ENCODE data around the gene KRTAP13-3.

KRTAP13-3 gene

DNA sequence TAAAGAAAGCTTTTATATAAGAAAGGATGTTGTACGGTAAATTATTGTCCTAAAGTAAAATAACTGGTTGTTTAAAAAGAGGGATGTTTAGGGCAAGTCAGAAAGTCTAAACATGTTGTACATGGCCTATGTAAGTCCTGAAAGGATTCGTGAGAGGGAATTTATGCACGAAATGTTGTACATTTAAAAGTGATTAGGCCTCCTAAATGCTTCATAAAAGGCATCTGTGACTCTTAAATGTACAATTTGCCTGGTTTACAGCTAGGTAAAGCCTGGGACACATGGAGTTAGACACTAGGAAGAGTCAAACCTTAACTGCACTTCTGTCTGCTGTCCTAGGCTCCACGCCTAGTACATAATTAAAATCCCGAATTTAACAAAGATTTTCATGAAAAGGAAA lies 9.7 kb downstream of the KRTAP13-3 start:
- in situ Hi-C loops (cut with MboI; ENCODE audit: low sequenced_read_pairs, unreplicated experiment): no loop called here
- TF ChIP-seq, protein P1, sequence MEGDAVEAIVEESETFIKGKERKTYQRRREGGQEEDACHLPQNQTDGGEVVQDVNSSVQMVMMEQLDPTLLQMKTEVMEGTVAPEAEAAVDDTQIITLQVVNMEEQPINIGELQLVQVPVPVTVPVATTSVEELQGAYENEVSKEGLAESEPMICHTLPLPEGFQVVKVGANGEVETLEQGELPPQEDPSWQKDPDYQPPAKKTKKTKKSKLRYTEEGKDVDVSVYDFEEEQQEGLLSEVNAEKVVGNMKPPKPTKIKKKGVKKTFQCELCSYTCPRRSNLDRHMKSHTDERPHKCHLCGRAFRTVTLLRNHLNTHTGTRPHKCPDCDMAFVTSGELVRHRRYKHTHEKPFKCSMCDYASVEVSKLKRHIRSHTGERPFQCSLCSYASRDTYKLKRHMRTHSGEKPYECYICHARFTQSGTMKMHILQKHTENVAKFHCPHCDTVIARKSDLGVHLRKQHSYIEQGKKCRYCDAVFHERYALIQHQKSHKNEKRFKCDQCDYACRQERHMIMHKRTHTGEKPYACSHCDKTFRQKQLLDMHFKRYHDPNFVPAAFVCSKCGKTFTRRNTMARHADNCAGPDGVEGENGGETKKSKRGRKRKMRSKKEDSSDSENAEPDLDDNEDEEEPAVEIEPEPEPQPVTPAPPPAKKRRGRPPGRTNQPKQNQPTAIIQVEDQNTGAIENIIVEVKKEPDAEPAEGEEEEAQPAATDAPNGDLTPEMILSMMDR (IDR thresholded peaks at IDR 0.05; ENCODE audit: borderline replicate concordance, control extremely low read depth, extremely low read depth, insufficient read depth, missing control alignments): no peak
- no peak for DNase-seq (ENCODE audit: low spot score)

DNA sequence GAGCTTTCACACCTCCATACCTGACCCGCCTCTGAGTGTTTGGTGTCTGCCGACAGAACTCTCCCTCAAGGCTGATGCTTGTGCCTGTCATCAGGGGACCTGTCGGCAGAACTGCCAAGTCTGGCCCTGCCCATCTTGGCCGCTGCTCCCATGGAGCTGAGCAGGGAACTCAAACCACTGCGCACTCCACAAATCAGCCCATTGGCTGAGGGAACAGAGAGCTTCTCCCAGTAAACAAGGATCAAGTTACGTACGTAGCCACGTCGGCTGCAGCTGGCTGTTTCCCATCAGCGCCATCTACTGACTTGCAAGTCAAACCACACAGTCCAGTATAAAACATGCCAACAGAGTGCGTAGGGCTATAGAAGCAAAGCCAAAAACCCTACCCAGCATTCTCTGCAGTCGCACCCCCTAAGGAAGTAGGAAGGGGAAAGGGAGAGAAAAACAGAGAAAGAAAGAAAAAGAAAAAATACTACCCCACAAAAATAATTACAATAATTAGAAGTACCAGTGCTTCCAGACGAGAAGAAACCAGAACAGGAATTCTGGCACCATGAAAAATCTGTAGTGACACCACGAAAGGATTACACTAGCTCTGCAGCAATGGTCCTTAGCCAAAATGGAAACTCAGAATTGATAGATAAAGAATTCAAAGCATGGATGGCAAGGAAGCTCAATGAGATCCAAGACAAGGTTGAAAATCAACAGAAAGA lies 16.8 kb downstream of the KRTAP13-3 start:
- in situ Hi-C loops (cut with MboI; ENCODE audit: low sequenced_read_pairs, unreplicated experiment): no loop called here
- TF ChIP-seq, protein P1 (IDR thresholded peaks at IDR 0.05; ENCODE audit: borderline replicate concordance, control extremely low read depth, extremely low read depth, insufficient read depth, missing control alignments): peak; percentile 16
- no peak for DNase-seq (ENCODE audit: low spot score)

- TF ChIP-seq, protein P1 (IDR thresholded peaks at IDR 0.05; ENCODE audit: borderline replicate concordance, control extremely low read depth, extremely low read depth, insufficient read depth, missing control alignments): no peak
- in situ Hi-C loops (cut with MboI; ENCODE audit: low sequenced_read_pairs, unreplicated experiment): no loop called here
- no peak for DNase-seq (ENCODE audit: low spot score)
Measured at GRCh38 chr21:30395731-30396130, 30.0 kb downstream of the KRTAP13-3 start, which contains the start of gene KRTAP13-1. TSS of gene KRTAP13-1 (plus strand) at chr21:30396031. CDS start at chr21:30396087, 56 bp downstream.

- TF ChIP-seq, protein P1 (IDR thresholded peaks at IDR 0.05; ENCODE audit: borderline replicate concordance, control extremely low read depth, extremely low read depth, insufficient read depth, missing control alignments): no peak
- in situ Hi-C loops (cut with MboI; ENCODE audit: low sequenced_read_pairs, unreplicated experiment): no loop called here
- no peak for DNase-seq (ENCODE audit: low spot score)
Measured at GRCh38 chr21:30391492-30392025, 34.2 kb downstream of the KRTAP13-3 start.

DNA sequence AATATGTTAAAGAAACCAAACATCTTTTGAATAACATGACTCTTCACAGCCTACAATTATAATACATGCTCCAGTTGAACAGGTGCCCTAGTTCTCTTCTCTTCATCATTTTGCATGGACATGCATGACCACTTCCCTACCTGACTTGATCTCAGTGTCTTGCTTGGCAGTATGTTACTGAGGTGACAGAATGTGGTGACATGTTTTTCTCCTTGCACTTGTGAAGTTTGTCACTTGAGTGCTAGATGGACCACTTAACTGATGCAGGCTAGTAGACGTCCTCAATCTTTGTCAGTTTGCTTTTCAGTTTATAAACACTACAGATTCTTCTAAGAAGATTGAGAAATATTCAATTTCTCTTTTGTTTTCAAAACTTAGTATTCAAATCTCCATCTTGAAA lies 43.5 kb downstream of the KRTAP13-3 start:
- TF ChIP-seq, protein P1 (IDR thresholded peaks at IDR 0.05; ENCODE audit: borderline replicate concordance, control extremely low read depth, extremely low read depth, insufficient read depth, missing control alignments): no peak
- no peak for DNase-seq (ENCODE audit: low spot score)
- in situ Hi-C loops (cut with MboI; ENCODE audit: low sequenced_read_pairs, unreplicated experiment): no loop called here
